Measurements from ENCODE around the gene IL20RA.

GRCh38 chr6:137031122-137031521, 13.6 kb downstream of the IL20RA start:
- TF ChIP-seq CTCF (conservative IDR thresholded peaks at IDR 0.05) (no peak), ZFX (IDR thresholded peaks at IDR 0.05) (no peak)

Measured in C4-2B (cell line).